Neural crest cell (in vitro differentiated cells): Measurements from ENCODE around the gene RBX1. TPM values are rescaled to one million over a fixed set of nuclear protein-coding genes. Genes with fewer than 3 reads are reported as not detected.

Source experiments
- DNase-seq: peaks from one replicate; pipeline ENCODE4 v3.0.0; 2021; ENCODE audit warnings: low read depth, mixed read lengths, low spot score
- H3K27ac Mint-ChIP-seq: one replicate; pipeline ENCODE4 v1.8.0; 2021; ENCODE audit warnings: mild to moderate bottlenecking, mixed read lengths; ENCODE audit not compliant: unreplicated experiment
- H3K27me3 Mint-ChIP-seq: 2 replicates; pipeline ENCODE4 v1.8.0; 2021; ENCODE audit warnings: low read depth, mild to moderate bottlenecking, mixed read lengths
- H3K36me3 Mint-ChIP-seq: 2 replicates; pipeline ENCODE4 v1.8.0; 2021; ENCODE audit warnings: low read depth, mild to moderate bottlenecking, mixed read lengths
- H3K4me1 Mint-ChIP-seq: 2 replicates; pipeline ENCODE4 v1.8.0; 2021; ENCODE audit warnings: mixed read lengths
- H3K4me3 Mint-ChIP-seq: one replicate; pipeline ENCODE4 v1.8.0; 2021; ENCODE audit warnings: mild to moderate bottlenecking, mixed read lengths
- H3K9me3 Mint-ChIP-seq: 2 replicates; pipeline ENCODE4 v1.8.0; 2021; ENCODE audit warnings: mixed read lengths
- total RNA-seq: library from RNA; stranded (reverse); gene quantifications from 2 replicates; pipeline ENCODE4 v1.2.1, GENCODE V29; 2021
- TF ChIP-seq, protein P1 (sequence below): fragments of 200-600 bp; sonication (generic); conservative IDR thresholded peaks from 2 replicates; pipeline ENCODE4 v1.5.0; 2021; ENCODE audit warnings: antibody characterized with exemption, mild to moderate bottlenecking

Gene RBX1
- total RNA-seq, 1 donor from 2014 or later: 75.5 TPM

DNA sequence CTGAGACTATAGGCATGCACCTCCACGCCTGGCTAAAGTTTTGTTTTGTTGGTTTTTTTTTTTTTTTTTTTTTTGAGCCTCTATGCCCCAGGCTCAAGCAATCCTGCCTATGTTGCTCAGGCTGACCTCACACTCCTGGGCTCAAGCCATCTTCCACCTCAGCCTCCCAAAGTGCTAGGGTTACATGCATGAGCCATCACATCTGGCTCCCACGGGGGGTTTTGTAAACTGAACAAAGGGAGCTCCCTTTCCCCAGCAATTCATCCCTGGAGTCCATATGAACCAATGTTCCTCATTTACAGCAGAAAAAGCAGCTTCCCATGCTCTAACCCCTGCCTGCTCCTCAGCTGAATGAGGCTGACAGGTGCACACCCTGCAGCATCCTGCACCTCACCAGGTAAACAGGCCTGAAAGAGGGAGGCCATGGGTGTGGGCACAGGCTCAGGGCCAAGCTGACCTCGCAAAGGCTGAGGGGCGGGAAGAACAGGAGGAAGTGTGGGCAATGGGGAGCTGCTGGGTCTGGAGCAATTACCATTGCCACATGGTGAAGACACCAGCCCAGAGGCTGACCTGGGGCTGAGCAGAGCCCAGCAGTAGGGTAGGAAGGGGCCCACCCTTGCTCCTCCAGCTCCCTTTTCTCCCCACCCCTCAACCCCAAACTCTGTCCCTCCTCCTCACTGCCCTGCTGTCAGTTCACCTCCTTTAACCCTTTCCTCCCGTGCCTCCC is 58.2 kb downstream of the RBX1 start:
- H3K4me1 Mint-ChIP-seq: peaks cover 3% of the 10 kb centered on the region
- no peak for DNase-seq
- no peaks in the 10 kb centered on the region for H3K36me3 Mint-ChIP-seq
- H3K27me3 Mint-ChIP-seq: no peaks in the 10 kb centered on the region
- no peaks in the 10 kb centered on the region for H3K9me3 Mint-ChIP-seq
- no peak overlapping the region for H3K4me3 Mint-ChIP-seq
- TF ChIP-seq, protein P1, sequence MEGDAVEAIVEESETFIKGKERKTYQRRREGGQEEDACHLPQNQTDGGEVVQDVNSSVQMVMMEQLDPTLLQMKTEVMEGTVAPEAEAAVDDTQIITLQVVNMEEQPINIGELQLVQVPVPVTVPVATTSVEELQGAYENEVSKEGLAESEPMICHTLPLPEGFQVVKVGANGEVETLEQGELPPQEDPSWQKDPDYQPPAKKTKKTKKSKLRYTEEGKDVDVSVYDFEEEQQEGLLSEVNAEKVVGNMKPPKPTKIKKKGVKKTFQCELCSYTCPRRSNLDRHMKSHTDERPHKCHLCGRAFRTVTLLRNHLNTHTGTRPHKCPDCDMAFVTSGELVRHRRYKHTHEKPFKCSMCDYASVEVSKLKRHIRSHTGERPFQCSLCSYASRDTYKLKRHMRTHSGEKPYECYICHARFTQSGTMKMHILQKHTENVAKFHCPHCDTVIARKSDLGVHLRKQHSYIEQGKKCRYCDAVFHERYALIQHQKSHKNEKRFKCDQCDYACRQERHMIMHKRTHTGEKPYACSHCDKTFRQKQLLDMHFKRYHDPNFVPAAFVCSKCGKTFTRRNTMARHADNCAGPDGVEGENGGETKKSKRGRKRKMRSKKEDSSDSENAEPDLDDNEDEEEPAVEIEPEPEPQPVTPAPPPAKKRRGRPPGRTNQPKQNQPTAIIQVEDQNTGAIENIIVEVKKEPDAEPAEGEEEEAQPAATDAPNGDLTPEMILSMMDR: no peak
- H3K27ac Mint-ChIP-seq: no peak overlapping the region

GRCh38 chr22:41015003-41015402 is 63.8 kb downstream of the RBX1 start:
- Mint-ChIP-seq H3K4me3 (no peak overlapping the region), H3K4me1 (peaks cover 7% of the 10 kb centered on the region), H3K27me3 (no peaks in the 10 kb centered on the region), H3K36me3 (no peaks in the 10 kb centered on the region), H3K9me3 (no peaks in the 10 kb centered on the region), H3K27ac (no peak overlapping the region)
- DNase-seq: no peak
- TF ChIP-seq, protein P1: no peak

GRCh38 chr22:41021061-41021612 is 70.0 kb downstream of the RBX1 start:
- peak overlapping the region; percentile 87 for H3K27ac Mint-ChIP-seq
- TF ChIP-seq, protein P1: no peak
- H3K4me3 Mint-ChIP-seq: peak overlapping the region; percentile 94
- no peak for DNase-seq
- H3K27me3 Mint-ChIP-seq: peaks cover 7% of the 10 kb centered on the region
- no peaks in the 10 kb centered on the region for H3K36me3 Mint-ChIP-seq
- H3K9me3 Mint-ChIP-seq: no peaks in the 10 kb centered on the region
- peaks cover 21% of the 10 kb centered on the region for H3K4me1 Mint-ChIP-seq

GRCh38 chr22:41021613-41022454 is 70.7 kb downstream of the RBX1 start:
- TF ChIP-seq, protein P1: no peak
- peak; percentile 59 for DNase-seq
- Mint-ChIP-seq H3K4me3 (peak overlapping the region; percentile 94), H3K27ac (peak overlapping the region; percentile 99), H3K27me3 (peaks cover 7% of the 10 kb centered on the region), H3K9me3 (no peaks in the 10 kb centered on the region), H3K4me1 (peaks cover 21% of the 10 kb centered on the region), H3K36me3 (no peaks in the 10 kb centered on the region)

- DNase-seq: peak; percentile 85
- Mint-ChIP-seq H3K4me3 (peak overlapping the region; percentile 87), H3K27me3 (peaks cover 7% of the 10 kb centered on the region), H3K9me3 (no peaks in the 10 kb centered on the region), H3K4me1 (peaks cover 21% of the 10 kb centered on the region), H3K27ac (peak overlapping the region; percentile 98), H3K36me3 (no peaks in the 10 kb centered on the region)
- TF ChIP-seq, protein P1: no peak
Observed at GRCh38 chr22:41022470-41023298, 71.5 kb downstream of the RBX1 start.
